ENCODE measurements around the gene DMAC2L. TPM values are rescaled to one million over a fixed set of nuclear protein-coding genes. Genes with fewer than 3 reads are reported as not detected.
A peak's percentile ranks its signal among the peaks of the same experiment; 100 is the strongest.
"Not testable (repeated sequence)": the region's sequence is repeated elsewhere in the genome, so short reads cannot be mapped to it uniquely, and the experiment has no call there.

The DMAC2L gene
- total RNA-seq: 22.2 TPM

DNA sequence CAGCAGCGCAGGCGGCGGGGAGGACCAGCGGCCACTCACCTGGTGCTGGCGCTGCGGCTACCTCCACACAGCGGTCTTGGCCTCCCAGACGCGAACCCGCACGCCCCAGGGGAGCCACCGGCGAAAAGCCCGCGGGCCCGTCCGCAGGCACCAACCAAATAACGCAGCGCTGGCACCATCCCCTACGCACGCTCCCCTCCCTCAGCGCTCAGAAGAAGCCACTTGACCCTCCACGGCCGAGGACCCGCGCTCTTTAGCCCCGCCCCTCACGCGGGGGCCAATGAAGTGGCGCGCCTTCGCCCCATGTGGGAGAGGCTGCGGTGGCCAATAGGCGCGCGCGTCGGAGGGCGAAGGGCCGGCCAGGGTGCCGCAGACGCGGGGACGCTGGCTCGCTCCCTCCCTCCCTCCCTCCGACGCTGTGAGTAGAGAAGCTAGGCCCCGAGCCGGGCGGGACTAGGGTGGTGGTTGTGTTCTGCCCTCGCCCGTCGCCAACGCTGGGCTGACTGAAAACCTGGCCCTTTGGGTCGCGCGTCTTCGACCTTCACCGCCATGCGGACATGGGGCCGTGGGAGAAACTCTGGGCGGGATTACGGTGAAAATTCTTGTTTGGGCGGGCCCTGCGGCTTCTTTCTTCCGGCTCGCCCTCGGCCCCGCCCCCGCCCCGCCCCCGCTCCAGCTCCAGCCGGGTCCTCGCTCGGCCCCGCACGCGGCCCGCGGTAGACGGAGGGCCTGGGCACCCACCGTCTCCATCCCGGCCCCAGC is at the start of gene DMAC2L, which contains the start of gene L2HGDH:
Gene DMAC2L, plus strand, starts transcription at position 353 of the 762 bp plus-strand sequence. CDS start 9,164 bp downstream, outside the sequence.
Gene L2HGDH, minus strand, starts transcription at position 258 of the 762 bp plus-strand sequence. Its CDS starts 79 bp downstream, at position 179.
- intact Hi-C loops (cut with DNase I): no loop called here
- peak; percentile 100 for ATAC-seq
- DNase-seq (ENCODE audit: low spot score): peak; percentile 95

DNA sequence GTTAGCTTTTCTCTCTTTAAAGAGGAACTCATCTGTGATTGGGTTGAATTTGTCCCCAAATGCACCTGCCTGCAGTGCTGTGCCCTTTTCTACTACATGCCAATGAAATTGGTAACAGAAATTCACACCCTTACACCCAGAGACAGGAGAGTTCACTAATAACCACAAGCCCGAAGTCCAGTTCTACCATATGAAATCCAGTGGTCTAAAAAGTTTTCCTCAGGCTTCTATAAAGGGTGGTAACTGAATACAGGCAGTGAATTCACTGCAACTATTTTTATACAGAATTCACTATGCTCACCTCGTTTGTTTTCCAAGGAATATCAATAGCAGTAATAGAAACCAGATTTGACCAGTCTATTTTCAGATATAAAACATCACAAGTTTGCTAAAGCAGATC is 49.3 kb upstream of the DMAC2L start:
- ATAC-seq: no peak
- intact Hi-C loops (cut with DNase I): no loop called here

DNA sequence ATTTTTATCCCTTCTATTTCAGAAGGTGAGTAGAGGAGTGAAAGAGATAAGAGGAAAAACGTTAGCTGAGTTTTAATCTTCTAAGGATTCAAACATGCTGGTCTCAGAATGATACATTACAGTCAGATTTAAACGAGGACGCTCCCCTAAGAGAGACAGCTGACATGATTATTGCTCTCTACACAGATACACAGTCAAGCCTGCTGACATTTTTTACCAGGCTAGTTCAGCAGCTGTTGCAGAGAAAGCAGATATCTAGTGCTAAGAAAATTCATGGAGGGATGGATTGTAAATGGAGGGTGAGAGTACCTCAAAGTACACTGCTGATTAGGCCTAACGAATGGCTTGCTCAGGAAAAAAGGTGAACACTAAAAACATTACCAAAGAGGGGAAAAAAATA is 48.8 kb upstream of the DMAC2L start:
- DNase-seq (ENCODE audit: low spot score) (no peak), ATAC-seq (no peak)
- intact Hi-C loops (cut with DNase I): no loop called here

More for the DNA sequence above, 49.3 kb upstream of the DMAC2L start:
- DNase-seq (ENCODE audit: low spot score): no peak

DNA sequence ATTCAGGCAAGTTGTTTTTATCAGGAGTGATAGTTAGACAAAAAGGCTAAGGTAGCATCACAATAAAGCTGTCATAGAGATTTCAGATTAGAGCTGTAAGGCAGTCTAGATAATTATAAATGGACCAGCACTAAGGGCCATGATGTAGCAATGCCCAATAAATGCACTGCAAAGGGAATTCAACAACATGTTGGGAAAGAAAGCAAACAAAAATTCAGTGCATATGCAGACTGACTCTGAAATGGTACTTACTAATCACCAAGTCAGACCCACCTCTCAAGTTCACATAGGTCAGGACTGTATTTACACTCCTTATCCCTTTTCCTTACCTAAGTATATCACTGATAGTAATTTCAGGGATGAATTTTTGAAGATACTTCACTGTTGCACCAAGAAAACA is 47.1 kb upstream of the DMAC2L start:
- ATAC-seq (no peak), DNase-seq (ENCODE audit: low spot score) (no peak)
- intact Hi-C loops (cut with DNase I): no loop called here

- intact Hi-C loops (cut with DNase I): no loop called here
- DNase-seq (ENCODE audit: low spot score) (no peak), ATAC-seq (no peak)
Measured at GRCh38 chr14:50270932-50271331, 41.2 kb upstream of the DMAC2L start.

DNA sequence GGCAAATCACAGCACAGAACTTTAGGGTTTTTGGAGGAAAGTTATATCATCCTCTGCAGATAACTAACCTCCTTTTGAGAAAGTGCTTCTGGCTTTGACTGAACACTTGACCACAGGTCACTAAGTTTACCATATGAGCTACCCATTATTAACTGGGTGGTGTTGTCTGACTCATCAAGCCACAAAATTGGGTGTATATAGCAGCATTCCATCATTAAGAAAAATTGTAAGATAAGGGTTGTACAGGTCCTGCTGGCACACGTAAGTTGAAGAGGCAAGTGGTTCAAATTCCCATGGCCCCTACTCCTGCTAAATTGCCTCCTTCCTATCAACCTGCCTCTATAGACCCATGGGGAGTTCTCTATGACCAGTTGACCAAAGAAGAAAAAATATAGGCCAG is 39.6 kb upstream of the DMAC2L start:
- intact Hi-C loops (cut with DNase I): no loop called here
- DNase-seq (ENCODE audit: low spot score): no peak
- ATAC-seq: no peak

GRCh38 chr14:50285861-50286260 is 26.3 kb upstream of the DMAC2L start:
- ATAC-seq (no peak), DNase-seq (ENCODE audit: low spot score) (no peak)
- intact Hi-C loops (cut with DNase I): no loop called here

- intact Hi-C loops (cut with DNase I): no loop called here
- DNase-seq (ENCODE audit: low spot score) (no peak), ATAC-seq (no peak)
Measured at GRCh38 chr14:50288146-50288545, 24.0 kb upstream of the DMAC2L start.

DNA sequence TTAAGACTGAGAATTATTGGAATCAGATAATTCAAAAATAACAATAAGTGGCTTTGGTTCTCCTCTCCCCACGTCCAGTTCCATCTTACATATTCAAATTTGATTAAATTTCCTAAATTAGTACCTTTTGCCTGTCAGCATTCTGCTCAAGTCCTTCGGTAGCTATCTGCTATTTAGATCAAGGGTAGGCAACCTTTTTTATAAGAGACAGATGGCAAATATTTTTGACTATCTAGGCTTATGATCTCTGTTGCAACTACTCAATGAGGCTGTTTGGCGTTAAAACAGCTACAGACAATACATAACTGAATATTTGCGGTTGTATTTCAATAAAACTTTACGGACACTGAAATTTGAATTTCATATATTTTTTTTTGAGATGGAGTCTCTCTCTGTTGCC is 21.8 kb upstream of the DMAC2L start:
- intact Hi-C loops (cut with DNase I): no loop called here
- ATAC-seq (no peak), DNase-seq (ENCODE audit: low spot score) (no peak)

DNA sequence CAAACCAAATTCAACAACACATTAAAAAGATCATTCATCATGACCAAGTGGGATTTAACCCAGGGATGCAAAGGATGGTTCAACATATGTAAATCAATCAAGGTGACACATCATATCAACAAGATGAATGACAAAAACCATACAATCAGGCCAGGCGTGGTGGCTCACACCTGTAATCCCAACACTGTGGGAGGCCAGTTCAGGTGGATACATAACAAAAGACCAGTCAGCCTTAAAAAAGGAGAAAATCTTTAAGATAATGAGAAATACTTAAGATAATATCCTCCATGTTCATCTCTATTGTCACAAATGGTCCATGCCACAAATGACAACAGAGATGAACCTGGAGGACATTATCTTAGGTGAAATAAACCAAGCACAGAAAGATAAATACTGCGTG is 12.5 kb upstream of the DMAC2L start:
- DNase-seq (ENCODE audit: low spot score) (no peak), ATAC-seq (no peak)
- intact Hi-C loops (cut with DNase I): no loop called here

DNA sequence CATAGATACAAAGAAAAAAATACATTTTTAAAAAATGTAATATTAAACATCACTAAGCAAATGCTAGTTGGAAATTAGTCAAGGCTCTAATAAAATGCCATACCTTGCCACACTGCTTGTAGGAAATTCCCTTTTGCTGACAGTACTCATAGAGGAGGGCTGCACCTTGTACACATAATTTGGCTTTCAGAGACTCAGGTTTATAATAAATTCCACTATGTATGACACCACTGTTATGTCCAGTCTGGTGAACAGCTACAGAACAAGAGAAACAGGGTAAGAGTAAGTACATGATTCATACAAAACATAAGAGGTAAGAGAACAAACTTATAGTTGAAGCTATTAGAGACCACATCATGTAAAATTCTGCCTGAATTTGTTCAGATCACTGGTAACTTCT is 10.2 kb upstream of the DMAC2L start:
- ATAC-seq (no peak), DNase-seq (ENCODE audit: low spot score) (no peak)
- intact Hi-C loops (cut with DNase I): no loop called here

DNA sequence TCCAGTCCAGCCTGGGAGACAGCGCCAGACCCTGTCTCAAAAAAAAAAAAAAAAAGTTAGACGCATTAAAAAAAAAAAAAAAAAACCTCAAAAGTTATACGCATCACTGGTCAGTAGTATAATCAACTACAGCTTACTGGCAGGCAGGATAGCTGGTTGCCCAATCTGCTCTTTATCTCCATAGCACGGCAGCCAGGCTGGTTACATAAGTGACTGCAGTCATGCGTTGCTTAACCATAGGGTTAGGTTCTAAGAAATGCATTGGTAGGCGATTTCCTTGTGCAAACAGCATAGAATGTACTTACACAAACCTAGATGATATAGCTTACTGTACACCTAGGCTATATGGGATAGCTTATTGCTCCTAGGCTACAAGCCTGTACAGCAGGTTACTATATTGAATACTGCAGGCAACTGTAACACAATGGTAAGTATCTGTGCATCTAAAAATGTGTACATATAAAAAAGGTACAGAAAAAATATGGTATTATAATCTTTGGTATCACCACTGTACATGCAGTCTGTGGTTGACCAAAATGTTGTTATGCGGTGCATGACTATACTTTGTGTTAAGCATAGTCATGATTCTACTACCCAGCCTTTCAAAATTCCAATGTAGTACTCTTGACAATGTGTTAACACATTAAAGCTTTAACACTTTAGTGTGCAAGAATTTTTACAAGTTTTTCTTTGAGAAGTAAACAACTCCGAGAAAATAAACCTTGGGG is 8.2 kb upstream of the DMAC2L start:
- no peak for ATAC-seq

DNA sequence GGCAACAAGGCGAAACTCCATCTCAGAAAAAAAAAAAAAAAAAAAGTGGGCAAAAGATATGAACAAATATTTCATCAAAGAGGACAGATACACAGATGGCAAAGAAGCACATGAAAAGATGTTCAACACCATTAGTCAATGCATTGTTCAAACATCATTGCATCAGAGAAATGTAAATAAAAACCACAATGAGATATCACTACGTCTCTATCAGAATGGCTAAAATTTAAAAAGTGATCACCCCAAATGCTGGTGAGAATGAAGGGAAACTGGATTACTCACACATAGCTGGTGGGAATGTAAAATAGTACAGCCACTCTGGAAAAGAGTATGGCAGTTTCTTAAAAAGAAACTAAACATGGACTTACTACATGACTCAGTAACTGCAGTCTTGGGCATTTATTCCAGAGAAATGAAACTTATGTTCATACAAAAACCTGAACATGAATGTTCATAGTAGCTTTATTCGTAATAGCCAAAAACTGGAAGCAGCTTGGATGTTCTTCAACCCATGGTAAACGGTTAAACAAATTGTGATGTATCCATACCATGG is 3.7 kb upstream of the DMAC2L start:
- DNase-seq (ENCODE audit: low spot score): no peak
- intact Hi-C loops (cut with DNase I): no loop called here
- no peak for ATAC-seq

More for the DNA sequence above, 8.2 kb upstream of the DMAC2L start:
- intact Hi-C loops (cut with DNase I): no loop called here
- DNase-seq (ENCODE audit: low spot score): no peak

- intact Hi-C loops (cut with DNase I): no loop called here
- ATAC-seq: no peak
- DNase-seq (ENCODE audit: low spot score): no peak
Measured at GRCh38 chr14:50310445-50310844, 1.7 kb upstream of the DMAC2L start.

GRCh38 chr14:50311337-50311971 is 670 bp upstream of the DMAC2L start:
- ATAC-seq (peak; percentile 16), DNase-seq (ENCODE audit: low spot score) (no peak)
- intact Hi-C loops (cut with DNase I): no loop called here

DNA sequence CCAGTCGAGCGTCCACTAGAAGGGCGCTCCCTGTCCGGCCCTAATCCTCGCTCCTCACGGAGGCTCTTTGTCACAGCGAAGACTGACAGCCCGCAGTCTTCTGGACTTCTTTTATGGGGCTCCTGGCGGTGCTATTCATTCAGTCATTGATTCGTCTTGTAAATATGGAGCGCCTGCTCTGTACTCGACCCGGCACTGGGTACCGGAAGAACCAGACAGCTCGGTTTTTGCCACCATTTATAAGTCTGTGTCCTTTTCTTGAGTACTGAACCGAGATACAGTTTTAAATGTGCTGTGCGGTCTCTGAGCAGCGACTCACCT is 570 bp downstream of the DMAC2L start:
- no peak for ATAC-seq
- intact Hi-C loops (cut with DNase I): no loop called here
- DNase-seq (ENCODE audit: low spot score): no peak

- ATAC-seq; DNase-seq (ENCODE audit: low spot score); intact Hi-C loops (cut with DNase I): not testable (repeated sequence)
Measured at GRCh38 chr14:50314098-50314497, 2.0 kb downstream of the DMAC2L start.

- DNase-seq (ENCODE audit: low spot score) (no peak), ATAC-seq (no peak)
- intact Hi-C loops (cut with DNase I): no loop called here
Measured at GRCh38 chr14:50318031-50318626, 6.0 kb downstream of the DMAC2L start.

DNA sequence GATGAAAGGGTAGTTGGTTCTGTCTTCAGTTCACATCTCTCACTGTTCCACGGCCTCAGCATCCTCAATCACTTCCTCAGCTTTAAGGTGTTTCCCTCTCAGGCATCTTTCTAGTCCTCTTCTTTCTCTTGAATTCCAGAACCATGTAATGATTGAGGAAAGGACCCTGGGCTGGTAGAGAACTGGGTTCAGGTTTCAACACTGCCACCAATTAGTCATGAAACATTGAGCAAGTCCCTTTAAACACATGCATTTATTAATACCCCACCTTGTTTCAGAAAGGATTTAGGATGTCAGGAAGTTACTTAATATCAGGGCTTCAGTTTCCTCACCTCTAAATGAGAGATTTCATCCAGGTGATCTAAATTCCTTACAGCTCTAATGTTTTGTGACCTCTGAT is 7.2 kb downstream of the DMAC2L start:
- ATAC-seq (no peak), DNase-seq (ENCODE audit: low spot score) (no peak)
- intact Hi-C loops (cut with DNase I): no loop called here

Data from sciatic nerve (tissue), 2 donors.